HT-29 (cell line): Measurements from ENCODE around the gene TMEM95. TPM values are rescaled to one million over a fixed set of nuclear protein-coding genes. Genes with fewer than 3 reads are reported as not detected.
"Not testable (repeated sequence)": the region's sequence is repeated elsewhere in the genome, so short reads cannot be mapped to it uniquely, and the experiment has no call there.

Source experiments
- DNase-seq: peaks from one replicate; pipeline ENCODE4 v3.0.0-alpha.2; 2015; ENCODE audit warnings: low spot score
- total RNA-seq: library from RNA; depleted of rRNA; stranded (reverse); fragments of >200 nt; shearing (Covaris generic); gene quantifications from 2 replicates; pipeline ENCODE4 v1.2.3, GENCODE V29; 2014

TMEM95 gene
- total RNA-seq, 1 experiment from 2014 or later = not detected

GRCh38 chr17:7346761-7347614, 8.0 kb upstream of the TMEM95 start:
- DNase-seq = no peak

- no peak for DNase-seq
These were observed 7.1 kb upstream of the TMEM95 start for GRCh38 chr17:7347630-7348477.

GRCh38 chr17:7348478-7349242, 6.3 kb upstream of the TMEM95 start:
- no peak for DNase-seq

- peak; percentile 86 for DNase-seq
These were observed 3.1 kb upstream of the TMEM95 start, which contains the start of gene KCTD11 for GRCh38 chr17:7351665-7352502. Gene KCTD11 (plus strand): TSS chr17:7352162.

- DNase-seq = no peak
These were observed 2.5 kb upstream of the TMEM95 start for GRCh38 chr17:7352503-7352889.

GRCh38 chr17:7352910-7353635, 1.9 kb upstream of the TMEM95 start:
- DNase-seq = no peak

GRCh38 chr17:7354262-7354843, 603 bp upstream of the TMEM95 start:
- DNase-seq = peak; percentile 37

- no peak for DNase-seq
These were observed 617 bp downstream of the TMEM95 start for GRCh38 chr17:7355573-7355972.

GRCh38 chr17:7356072-7356549, 1.2 kb downstream of the TMEM95 start:
- DNase-seq = peak; percentile 72

GRCh38 chr17:7356756-7357155, 1.8 kb downstream of the TMEM95 start:
- DNase-seq = no peak

GRCh38 chr17:7357381-7357780, 2.4 kb downstream of the TMEM95 start:
- no peak for DNase-seq

- DNase-seq = no peak
These were observed 7.0 kb downstream of the TMEM95 start for GRCh38 chr17:7361906-7362305.

GRCh38 chr17:7363311-7363710, 8.4 kb downstream of the TMEM95 start:
- no peak for DNase-seq

GRCh38 chr17:7365963-7366362, 11.0 kb downstream of the TMEM95 start:
- not testable (repeated sequence) for DNase-seq

- DNase-seq = no peak
These were observed 12.1 kb downstream of the TMEM95 start for GRCh38 chr17:7367083-7367482.

- DNase-seq = no peak
These were observed 13.1 kb downstream of the TMEM95 start for GRCh38 chr17:7367918-7368598.

GRCh38 chr17:7368599-7368994, 13.6 kb downstream of the TMEM95 start:
- not testable (repeated sequence) for DNase-seq

- no peak for DNase-seq
These were observed 14.9 kb downstream of the TMEM95 start for GRCh38 chr17:7369825-7370224.

GRCh38 chr17:7370853-7371252, 15.9 kb downstream of the TMEM95 start:
- no peak for DNase-seq
